Measurements from ENCODE around the gene CCDC187. TPM values are rescaled to one million over a fixed set of nuclear protein-coding genes. Genes with fewer than 3 reads are reported as not detected.

Gene CCDC187
- total RNA-seq, 1 experiment from 2014 or later: 0.11 TPM

DNA sequence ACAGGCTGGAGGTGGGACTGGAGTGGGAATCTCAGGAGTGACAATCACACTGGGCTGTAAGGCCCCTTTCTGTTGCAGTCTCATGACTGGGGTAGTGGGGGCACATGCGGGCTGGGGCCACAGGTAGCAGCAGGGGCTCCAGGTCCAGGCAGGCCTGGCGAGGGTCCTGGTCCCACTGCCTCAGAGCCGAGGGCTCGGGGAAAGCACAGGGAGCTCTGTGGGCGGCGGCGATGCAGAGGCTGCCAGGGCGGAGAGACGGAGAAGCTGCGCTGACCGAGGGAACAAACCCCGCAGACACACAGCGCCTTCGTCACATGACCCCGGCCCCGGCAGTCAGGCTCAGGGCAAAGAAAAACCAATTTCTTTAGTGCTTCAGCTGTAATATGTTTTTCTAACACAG is 93.6 kb downstream of the CCDC187 start:
- peaks cover 10% of the 10 kb centered on the region; the same call in 1 of the 2 replicates for H3K9me3 ChIP-seq
- peaks cover 11% of the 10 kb centered on the region for H3K36me3 ChIP-seq (ENCODE audit: control insufficient read depth, insufficient read depth, low read length)
- ChIA-PET CTCF (no interaction called here), POLR2A (no interaction called here)
- H3K27me3 Mint-ChIP-seq (ENCODE audit: insufficient read depth, unreplicated experiment): no peaks in the 10 kb centered on the region
- no peaks in the 10 kb centered on the region for H3K27me3 ChIP-seq (replicated peaks; ENCODE audit: control insufficient read depth, insufficient read depth, low read length)
- H3K9me3 Mint-ChIP-seq (ENCODE audit: unreplicated experiment): peaks cover 9% of the 10 kb centered on the region
- no TSS peak for BruUV-seq (replicated peaks)
- no peak overlapping the region for H3K4me3 Mint-ChIP-seq (ENCODE audit: unreplicated experiment)
- no peaks in the 10 kb centered on the region for H3K4me1 ChIP-seq
- TF ChIP-seq, protein P1, sequence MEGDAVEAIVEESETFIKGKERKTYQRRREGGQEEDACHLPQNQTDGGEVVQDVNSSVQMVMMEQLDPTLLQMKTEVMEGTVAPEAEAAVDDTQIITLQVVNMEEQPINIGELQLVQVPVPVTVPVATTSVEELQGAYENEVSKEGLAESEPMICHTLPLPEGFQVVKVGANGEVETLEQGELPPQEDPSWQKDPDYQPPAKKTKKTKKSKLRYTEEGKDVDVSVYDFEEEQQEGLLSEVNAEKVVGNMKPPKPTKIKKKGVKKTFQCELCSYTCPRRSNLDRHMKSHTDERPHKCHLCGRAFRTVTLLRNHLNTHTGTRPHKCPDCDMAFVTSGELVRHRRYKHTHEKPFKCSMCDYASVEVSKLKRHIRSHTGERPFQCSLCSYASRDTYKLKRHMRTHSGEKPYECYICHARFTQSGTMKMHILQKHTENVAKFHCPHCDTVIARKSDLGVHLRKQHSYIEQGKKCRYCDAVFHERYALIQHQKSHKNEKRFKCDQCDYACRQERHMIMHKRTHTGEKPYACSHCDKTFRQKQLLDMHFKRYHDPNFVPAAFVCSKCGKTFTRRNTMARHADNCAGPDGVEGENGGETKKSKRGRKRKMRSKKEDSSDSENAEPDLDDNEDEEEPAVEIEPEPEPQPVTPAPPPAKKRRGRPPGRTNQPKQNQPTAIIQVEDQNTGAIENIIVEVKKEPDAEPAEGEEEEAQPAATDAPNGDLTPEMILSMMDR (IDR thresholded peaks at IDR 0.05; ENCODE audit: insufficient read depth in 1 of 2, low read depth in 1 of 2, low read length in 1 of 2, severe bottlenecking in 1 of 2, unreplicated experiment in 1 of 2): no peak
- H3K27ac Mint-ChIP-seq (ENCODE audit: unreplicated experiment): no peak overlapping the region
- no peaks in the 10 kb centered on the region for H3K4me1 Mint-ChIP-seq (ENCODE audit: low read depth, unreplicated experiment)
- peaks cover 44% of the 10 kb centered on the region for H3K36me3 Mint-ChIP-seq (ENCODE audit: insufficient read depth, unreplicated experiment)
- DNase-seq: no peak
- no peak overlapping the region for H3K4me3 ChIP-seq (ENCODE audit: low read depth, low read length)
- intact Hi-C loops (cut with micrococcal nuclease; ENCODE audit: unreplicated experiment): no loop called here

DNA sequence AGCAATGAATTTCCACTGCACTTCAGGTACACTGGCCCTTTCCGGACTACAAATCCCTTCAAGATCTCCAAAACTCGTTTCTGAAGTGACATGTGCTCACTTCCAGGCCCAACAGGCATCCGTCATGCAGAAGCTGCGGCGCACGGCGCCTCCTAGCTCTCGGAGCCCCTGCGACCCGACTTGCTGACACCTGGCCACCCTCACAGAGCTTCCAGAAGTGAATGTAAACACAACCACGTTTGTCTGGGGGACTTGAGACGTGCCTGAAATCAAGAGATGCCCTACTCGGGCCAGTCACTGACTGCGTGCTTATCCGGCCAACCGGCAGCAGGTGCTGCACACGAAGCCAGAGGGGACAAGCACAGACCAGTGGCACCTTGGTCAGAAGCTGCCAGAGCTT is 94.1 kb downstream of the CCDC187 start:
- peaks cover 4% of the 10 kb centered on the region for H3K9me3 Mint-ChIP-seq (ENCODE audit: unreplicated experiment)
- H3K27me3 ChIP-seq (replicated peaks; ENCODE audit: control insufficient read depth, insufficient read depth, low read length): no peaks in the 10 kb centered on the region
- intact Hi-C loops (cut with micrococcal nuclease; ENCODE audit: unreplicated experiment): no loop called here
- ChIA-PET POLR2A (no interaction called here), CTCF (no interaction called here)
- H3K4me1 Mint-ChIP-seq (ENCODE audit: low read depth, unreplicated experiment): no peaks in the 10 kb centered on the region
- BruUV-seq (replicated peaks): no TSS peak
- peaks cover 8% of the 10 kb centered on the region for H3K36me3 ChIP-seq (ENCODE audit: control insufficient read depth, insufficient read depth, low read length)
- DNase-seq: no peak
- no peaks in the 10 kb centered on the region for H3K4me1 ChIP-seq
- peaks cover 8% of the 10 kb centered on the region; the same call in 1 of the 2 replicates for H3K9me3 ChIP-seq
- H3K4me3 Mint-ChIP-seq (ENCODE audit: unreplicated experiment): no peak overlapping the region
- no peak overlapping the region for H3K27ac Mint-ChIP-seq (ENCODE audit: unreplicated experiment)
- TF ChIP-seq, protein P1 (IDR thresholded peaks at IDR 0.05; ENCODE audit: insufficient read depth in 1 of 2, low read depth in 1 of 2, low read length in 1 of 2, severe bottlenecking in 1 of 2, unreplicated experiment in 1 of 2): no peak
- no peaks in the 10 kb centered on the region for H3K27me3 Mint-ChIP-seq (ENCODE audit: insufficient read depth, unreplicated experiment)
- peaks cover 41% of the 10 kb centered on the region for H3K36me3 Mint-ChIP-seq (ENCODE audit: insufficient read depth, unreplicated experiment)
- no peak overlapping the region for H3K4me3 ChIP-seq (ENCODE audit: low read depth, low read length)

DNA sequence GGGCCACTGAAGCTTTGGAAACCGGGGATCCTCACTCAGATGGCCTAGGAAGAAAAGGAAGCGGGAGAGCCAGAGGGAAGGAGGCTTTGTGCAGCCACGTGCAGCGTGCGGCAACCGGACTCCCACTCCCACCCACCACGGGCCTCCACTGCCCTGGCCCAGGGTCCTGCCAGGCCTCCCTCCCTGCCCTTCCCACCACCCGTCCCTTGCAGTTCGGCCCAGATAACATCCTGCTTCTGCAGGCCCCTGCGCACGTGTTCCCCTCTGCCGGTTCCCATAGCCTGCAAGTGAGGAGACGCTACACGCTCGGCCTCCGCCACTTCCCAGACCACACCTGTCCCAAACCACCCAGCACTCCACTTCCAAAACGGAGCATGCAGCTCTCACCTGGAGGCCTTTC is 94.7 kb downstream of the CCDC187 start:
- H3K27me3 Mint-ChIP-seq (ENCODE audit: insufficient read depth, unreplicated experiment): no peaks in the 10 kb centered on the region
- H3K4me1 ChIP-seq: no peaks in the 10 kb centered on the region
- ChIA-PET CTCF (no interaction called here), POLR2A (no interaction called here)
- no peak overlapping the region for H3K4me3 Mint-ChIP-seq (ENCODE audit: unreplicated experiment)
- peaks cover 3% of the 10 kb centered on the region; the same call in 1 of the 2 replicates for H3K9me3 ChIP-seq
- TF ChIP-seq, protein P1 (IDR thresholded peaks at IDR 0.05; ENCODE audit: insufficient read depth in 1 of 2, low read depth in 1 of 2, low read length in 1 of 2, severe bottlenecking in 1 of 2, unreplicated experiment in 1 of 2): no peak
- no peak for DNase-seq
- H3K4me1 Mint-ChIP-seq (ENCODE audit: low read depth, unreplicated experiment): no peaks in the 10 kb centered on the region
- intact Hi-C loops (cut with micrococcal nuclease; ENCODE audit: unreplicated experiment): no loop called here
- H3K36me3 Mint-ChIP-seq (ENCODE audit: insufficient read depth, unreplicated experiment): peaks cover 38% of the 10 kb centered on the region
- H3K27me3 ChIP-seq (replicated peaks; ENCODE audit: control insufficient read depth, insufficient read depth, low read length): no peaks in the 10 kb centered on the region
- H3K9me3 Mint-ChIP-seq (ENCODE audit: unreplicated experiment): no peaks in the 10 kb centered on the region
- no peak overlapping the region for H3K4me3 ChIP-seq (ENCODE audit: low read depth, low read length)
- no peak overlapping the region for H3K27ac Mint-ChIP-seq (ENCODE audit: unreplicated experiment)
- peaks cover 3% of the 10 kb centered on the region for H3K36me3 ChIP-seq (ENCODE audit: control insufficient read depth, insufficient read depth, low read length)
- no TSS peak for BruUV-seq (replicated peaks)
